H9 (cell line): Measurements from ENCODE around the gene FRS3. TPM values are rescaled to one million over a fixed set of nuclear protein-coding genes. Genes with fewer than 3 reads are reported as not detected.

Experiments used
- DNase-seq: peaks from one replicate; pipeline ENCODE4 v3.0.0-alpha.2; 2017
- H2AFZ ChIP-seq: one replicate; pipeline ENCODE4 v1.6.1; 2013; ENCODE audit warnings: mild to moderate bottlenecking, low read length, control low read depth, moderate library complexity
- H2AK5ac ChIP-seq: 2 replicates; pipeline ENCODE4 v1.6.1; 2013; ENCODE audit warnings: low read length, control low read depth, mixed read lengths; ENCODE audit not compliant: insufficient read length
- H2BK120ac ChIP-seq: one replicate; pipeline ENCODE4 v1.6.1; 2013; ENCODE audit warnings: low read depth, mild to moderate bottlenecking, low read length, control low read depth, inconsistent platforms; ENCODE audit not compliant: poor library complexity, severe bottlenecking
- H2BK12ac ChIP-seq: 2 replicates; pipeline ENCODE4 v1.6.1; 2013; ENCODE audit warnings: low read length, control low read depth, mixed read lengths, low read depth; ENCODE audit not compliant: insufficient read length
- H2BK15ac ChIP-seq: 2 replicates; pipeline ENCODE4 v1.6.1; 2013; ENCODE audit warnings: low read depth, low read length, control low read depth
- H2BK20ac ChIP-seq: one replicate; pipeline ENCODE4 v1.6.1; 2013; ENCODE audit warnings: low read depth, mild to moderate bottlenecking, low read length, control low read depth, inconsistent platforms; ENCODE audit not compliant: poor library complexity, severe bottlenecking
- H2BK5ac ChIP-seq: 2 replicates; pipeline ENCODE4 v1.6.1; 2013; ENCODE audit warnings: low read length, control low read depth, mixed read lengths; ENCODE audit not compliant: insufficient read length
- H3K14ac ChIP-seq: 2 replicates; pipeline ENCODE4 v1.6.1; 2013; ENCODE audit warnings: low read length, control low read depth; ENCODE audit not compliant: insufficient read depth
- H3K18ac ChIP-seq: 2 replicates; pipeline ENCODE4 v1.6.1; 2013; ENCODE audit warnings: low read depth, mild to moderate bottlenecking, mixed read lengths, low read length, control low read depth; ENCODE audit not compliant: insufficient read length
- H3K23ac ChIP-seq: 2 replicates; pipeline ENCODE4 v1.6.1; 2013; ENCODE audit warnings: low read length, control low read depth, mixed read lengths, low read depth; ENCODE audit not compliant: insufficient read length
- H3K23me2 ChIP-seq: 2 replicates; pipeline ENCODE4 v1.6.1; 2013; ENCODE audit warnings: low read depth, mild to moderate bottlenecking, mixed read lengths, low read length, control low read depth; ENCODE audit not compliant: insufficient read length, poor library complexity, severe bottlenecking
- H3K27ac ChIP-seq: 2 replicates; pipeline ENCODE4 v1.5.1; 2013; ENCODE audit warnings: low read length, control low read depth, mixed read lengths, low read depth; ENCODE audit not compliant: insufficient read length
- H3K27me3 ChIP-seq: 2 replicates; pipeline ENCODE4 v1.6.1; 2013; ENCODE audit warnings: low read length, control low read depth, inconsistent platforms; ENCODE audit not compliant: insufficient read depth
- H3K4ac ChIP-seq: 2 replicates; pipeline ENCODE4 v1.6.1; 2013; ENCODE audit warnings: low read depth, mild to moderate bottlenecking, control low read depth, inconsistent platforms, low read length, moderate library complexity
- H3K4me1 ChIP-seq: 2 replicates; pipeline ENCODE4 v1.6.1; 2013; ENCODE audit warnings: low read length, control low read depth, inconsistent platforms; ENCODE audit not compliant: insufficient read depth
- H3K4me2 ChIP-seq: 2 replicates; pipeline ENCODE4 v1.6.1; 2013; ENCODE audit warnings: low read length, control low read depth, mixed read lengths; ENCODE audit not compliant: insufficient read length, insufficient read depth
- H3K56ac ChIP-seq: 2 replicates; pipeline ENCODE4 v1.6.1; 2013; ENCODE audit warnings: low read depth, mild to moderate bottlenecking, mixed read lengths, low read length, control low read depth; ENCODE audit not compliant: insufficient read length
- H3K79me1 ChIP-seq: 2 replicates; pipeline ENCODE4 v1.6.1; 2013; ENCODE audit warnings: low read depth, mild to moderate bottlenecking, moderate library complexity, low read length, control low read depth, inconsistent platforms; ENCODE audit not compliant: insufficient read depth, poor library complexity, severe bottlenecking
- H3K79me2 ChIP-seq: 2 replicates; pipeline ENCODE4 v1.6.1; 2013; ENCODE audit warnings: low read length, control low read depth, inconsistent platforms; ENCODE audit not compliant: insufficient read depth
- H3K9ac ChIP-seq: 2 replicates; pipeline ENCODE4 v1.6.1; 2013; ENCODE audit warnings: low read length, control low read depth, mixed read lengths; ENCODE audit not compliant: insufficient read length; ENCODE audit errors: extremely low read depth
- H3K9me3 ChIP-seq: one replicate; pipeline ENCODE4 v1.6.1; 2013; ENCODE audit warnings: low read depth, low read length, inconsistent platforms; ENCODE audit not compliant: control insufficient read depth
- H3T11ph ChIP-seq: one replicate; pipeline ENCODE4 v1.6.1; 2013; ENCODE audit warnings: mild to moderate bottlenecking, low read length, control low read depth, inconsistent platforms
- H4K20me1 ChIP-seq: one replicate; pipeline ENCODE4 v1.6.1; 2013; ENCODE audit not compliant: control insufficient read depth, insufficient read length, insufficient read depth
- H4K5ac ChIP-seq: 2 replicates; pipeline ENCODE4 v1.6.1; 2013; ENCODE audit warnings: low read depth, mild to moderate bottlenecking, mixed read lengths, low read length, control low read depth; ENCODE audit not compliant: insufficient read length
- H4K8ac ChIP-seq: replicated peaks from 2 replicates; pipeline ENCODE4 v1.6.1; 2013; ENCODE audit warnings: low read length, control low read depth, mixed read lengths, low read depth; ENCODE audit not compliant: insufficient read length
- H4K91ac ChIP-seq: 2 replicates; pipeline ENCODE4 v1.6.1; 2013; ENCODE audit warnings: low read depth, mild to moderate bottlenecking, moderate library complexity, mixed read lengths, low read length, control low read depth; ENCODE audit not compliant: insufficient read length
- H3K27ac Mint-ChIP-seq, 3 experiments: 2 replicates in 2 of 3; 3 replicates in 1 of 3; pipeline ENCODE4 v1.8.0; 2020 to 2021; ENCODE audit warnings: mixed read lengths in 3 of 3, mild to moderate bottlenecking in 1 of 3, moderate library complexity in 1 of 3
- H3K27me3 Mint-ChIP-seq: 2 replicates; pipeline ENCODE4 v1.8.0; 2021; ENCODE audit warnings: low read depth, mild to moderate bottlenecking, moderate library complexity, mixed read lengths
- H3K36me3 Mint-ChIP-seq, 3 experiments: 2 replicates in 2 of 3; 3 replicates in 1 of 3; pipeline ENCODE4 v1.8.0; 2020 to 2021; ENCODE audit warnings: low read depth in 3 of 3, mixed read lengths in 3 of 3; ENCODE audit not compliant: insufficient read depth in 1 of 3
- H3K4me1 Mint-ChIP-seq, 2 experiments: 2 replicates each; pipeline ENCODE4 v1.8.0; 2020; ENCODE audit warnings: mixed read lengths in 2 of 2
- H3K4me3 Mint-ChIP-seq, 2 experiments: 2 replicates in 1 of 2; 3 replicates in 1 of 2; pipeline ENCODE4 v1.8.0; 2020 to 2021; ENCODE audit warnings: mild to moderate bottlenecking in 2 of 2, mixed read lengths in 2 of 2, moderate library complexity in 1 of 2
- H3K9me3 Mint-ChIP-seq, 2 experiments: 2 replicates in 1 of 2; 3 replicates in 1 of 2; pipeline ENCODE4 v1.8.0; 2020; ENCODE audit warnings: mild to moderate bottlenecking in 2 of 2, mixed read lengths in 2 of 2, moderate library complexity in 1 of 2
- WGBS: extraction: QIAGEN DNeasy Blood & Tissue Kit; methylation state at CpG from one replicate; pipeline ENCODE4 v1.1.7; 2013; ENCODE audit warnings: missing lambda C conversion rate, low lambda C conversion rate, mixed read lengths; ENCODE audit not compliant: insufficient read length; ENCODE audit errors: extremely low coverage; 5-methylcytosine and 5-hydroxymethylcytosine counted together
- total RNA-seq: library from RNA; stranded (reverse); gene quantifications from 2 replicates; pipeline ENCODE4 v1.2.1, GENCODE V29; 2021
- TF ChIP-seq, protein P1 (sequence below): fragments of 200-600 bp; sonication (generic); conservative IDR thresholded peaks from 3 replicates; pipeline ENCODE4 v1.8.0; 2021; ENCODE audit warnings: antibody characterized with exemption, mild to moderate bottlenecking

The FRS3 gene
- total RNA-seq, 1 experiment from 2014 or later, result 4.8 TPM

DNA sequence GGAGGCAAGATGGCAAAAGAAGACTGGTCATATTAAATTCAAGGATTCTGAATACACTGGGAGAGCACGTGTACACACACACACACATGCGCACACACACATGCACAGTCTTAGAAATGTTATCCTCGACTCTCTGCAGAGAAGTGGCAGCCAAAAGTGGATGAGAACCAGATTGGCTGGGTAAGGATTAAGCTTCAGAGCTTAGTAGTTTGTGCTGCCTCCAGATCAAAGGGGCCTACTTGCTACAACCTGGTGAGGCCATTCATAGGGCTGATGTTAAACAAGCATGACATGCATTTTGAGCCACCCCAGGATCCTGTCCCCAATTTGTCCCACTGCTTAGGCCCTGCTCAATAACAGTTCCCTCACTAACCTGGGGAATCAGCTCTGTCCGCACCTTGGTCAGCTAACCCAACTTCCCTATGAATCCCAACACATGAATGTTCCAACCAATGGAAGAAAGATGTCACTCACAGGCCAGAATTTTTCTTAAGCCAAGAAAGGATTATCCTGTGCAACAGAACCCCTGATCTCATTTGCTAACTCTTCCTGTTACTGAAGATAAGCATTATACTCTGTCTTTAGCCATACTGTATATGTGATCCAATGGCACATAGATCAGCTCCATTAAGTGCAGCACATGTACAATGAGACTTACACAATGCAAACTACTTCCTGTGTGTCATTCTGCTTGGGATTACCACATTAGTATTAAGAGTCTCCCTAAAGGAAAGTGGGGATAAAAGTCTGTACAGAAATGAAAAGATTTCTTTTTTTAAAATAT is 38.8 kb upstream of the FRS3 start:
- Mint-ChIP-seq H3K36me3 (peaks cover 0 to 6% (median 0%) of the 10 kb centered on the region in 3 experiments; a peak in 4 of 7 replicates), H3K27ac (peak overlapping the region in 1 of 3 experiments; percentile 54; a peak in 2 of 7 replicates), H3K4me3 (no peak overlapping the region), H3K4me1 (peaks cover 0 to 2% of the 10 kb centered on the region in 2 experiments; a peak in 1 of 4 replicates), H3K27me3 (no peaks in the 10 kb centered on the region), H3K9me3 (no peaks in the 10 kb centered on the region)
- Histone ChIP-seq H3K9ac (no peak overlapping the region), H3K4me2 (no peak overlapping the region), H3K18ac (no peak overlapping the region), H2BK5ac (no peak overlapping the region), H2BK20ac (no peak overlapping the region), H3K79me1 (no peaks in the 10 kb centered on the region), H3T11ph (no peak overlapping the region), H3K4ac (no peak overlapping the region), H3K56ac (no peak overlapping the region), H3K9me3 (no peaks in the 10 kb centered on the region), H4K8ac (no peak overlapping the region), H4K91ac (no peak overlapping the region), H3K4me1 (no peaks in the 10 kb centered on the region), H3K27me3 (no peaks in the 10 kb centered on the region), H2BK12ac (no peak overlapping the region), H3K79me2 (no peaks in the 10 kb centered on the region), H4K5ac (no peak overlapping the region), H4K20me1 (no peaks in the 10 kb centered on the region), H2BK15ac (no peak overlapping the region), H3K27ac (no peak overlapping the region), H3K23ac (no peak overlapping the region), H3K23me2 (no peaks in the 10 kb centered on the region), H2AFZ (no peak overlapping the region), H2BK120ac (no peak overlapping the region), H3K14ac (no peak overlapping the region), H2AK5ac (no peak overlapping the region)
- TF ChIP-seq, protein P1, sequence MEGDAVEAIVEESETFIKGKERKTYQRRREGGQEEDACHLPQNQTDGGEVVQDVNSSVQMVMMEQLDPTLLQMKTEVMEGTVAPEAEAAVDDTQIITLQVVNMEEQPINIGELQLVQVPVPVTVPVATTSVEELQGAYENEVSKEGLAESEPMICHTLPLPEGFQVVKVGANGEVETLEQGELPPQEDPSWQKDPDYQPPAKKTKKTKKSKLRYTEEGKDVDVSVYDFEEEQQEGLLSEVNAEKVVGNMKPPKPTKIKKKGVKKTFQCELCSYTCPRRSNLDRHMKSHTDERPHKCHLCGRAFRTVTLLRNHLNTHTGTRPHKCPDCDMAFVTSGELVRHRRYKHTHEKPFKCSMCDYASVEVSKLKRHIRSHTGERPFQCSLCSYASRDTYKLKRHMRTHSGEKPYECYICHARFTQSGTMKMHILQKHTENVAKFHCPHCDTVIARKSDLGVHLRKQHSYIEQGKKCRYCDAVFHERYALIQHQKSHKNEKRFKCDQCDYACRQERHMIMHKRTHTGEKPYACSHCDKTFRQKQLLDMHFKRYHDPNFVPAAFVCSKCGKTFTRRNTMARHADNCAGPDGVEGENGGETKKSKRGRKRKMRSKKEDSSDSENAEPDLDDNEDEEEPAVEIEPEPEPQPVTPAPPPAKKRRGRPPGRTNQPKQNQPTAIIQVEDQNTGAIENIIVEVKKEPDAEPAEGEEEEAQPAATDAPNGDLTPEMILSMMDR, result no peak
- no peak for DNase-seq
- no CpG with 5 or more reads among the region's 4 CpGs for WGBS
